ENCODE measurements around the gene DMRT1.

DMRT1 gene

DNA sequence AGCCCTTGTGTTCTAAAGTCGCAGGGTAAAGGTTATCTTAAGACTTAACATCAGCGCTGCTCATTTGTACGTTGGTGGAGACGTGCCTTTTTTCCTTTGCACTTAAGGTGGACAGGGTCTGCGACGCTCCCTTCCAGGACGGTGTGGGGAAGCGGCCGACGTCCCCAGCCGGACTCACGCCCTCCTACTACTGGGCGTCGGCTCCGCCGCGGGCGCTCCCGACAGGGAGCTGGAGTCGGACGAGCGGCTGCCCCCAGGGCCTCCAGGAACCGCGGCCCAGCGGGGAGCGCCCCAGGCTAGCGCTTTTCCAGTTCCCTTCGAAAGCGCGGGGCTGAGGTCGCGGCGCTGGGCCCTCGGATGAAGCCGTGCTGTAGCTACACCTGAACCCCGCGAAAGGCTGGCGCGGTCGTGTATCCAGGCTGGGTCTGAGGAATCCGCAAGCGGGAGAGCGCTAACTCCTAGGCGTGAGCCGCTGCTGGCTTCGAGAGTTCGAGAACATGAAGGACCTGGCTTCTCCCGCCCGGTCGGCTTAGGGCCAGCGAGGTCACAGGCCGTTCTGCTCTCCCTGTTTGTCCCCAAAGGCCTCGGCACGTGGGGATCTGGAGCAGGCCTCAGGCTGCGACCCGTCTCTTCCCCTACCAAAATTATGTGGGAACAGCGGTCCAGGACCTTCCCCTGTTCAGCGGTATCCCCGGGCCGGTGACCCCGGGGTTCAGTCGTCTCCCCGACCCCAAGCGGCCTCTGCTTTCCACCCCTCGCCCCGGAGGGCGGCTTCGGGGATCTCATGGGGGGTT is 131.2 kb downstream of the DMRT1 start:
- DNase-seq (ENCODE audit: low spot score), result no peak

DNA sequence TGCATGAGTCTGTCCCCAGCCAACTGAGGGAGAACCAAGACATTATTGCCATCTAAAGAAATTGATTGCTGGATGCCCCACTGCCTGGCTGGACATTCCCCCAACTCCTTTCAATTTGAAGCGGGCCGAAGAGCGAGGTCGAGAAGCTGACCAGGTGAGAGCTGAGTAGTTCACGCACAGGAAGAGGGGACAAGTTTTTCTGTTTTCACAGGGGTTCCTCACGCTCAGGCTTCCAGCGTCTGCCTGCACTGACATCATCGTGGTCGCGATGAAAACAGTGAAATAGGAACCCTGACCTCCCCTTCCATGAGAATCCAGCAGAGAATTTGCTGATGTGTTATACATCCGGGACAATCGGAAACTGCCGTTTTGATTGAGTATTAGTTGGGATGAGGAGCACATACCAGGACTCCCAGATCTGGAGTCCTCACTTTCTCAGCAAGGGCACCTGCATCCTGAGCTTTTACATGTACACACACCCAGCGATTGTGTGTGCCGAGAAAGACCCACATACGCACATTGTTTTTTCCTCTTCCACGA is 131.9 kb downstream of the DMRT1 start:
- DNase-seq (ENCODE audit: low spot score), result no peak

DNA sequence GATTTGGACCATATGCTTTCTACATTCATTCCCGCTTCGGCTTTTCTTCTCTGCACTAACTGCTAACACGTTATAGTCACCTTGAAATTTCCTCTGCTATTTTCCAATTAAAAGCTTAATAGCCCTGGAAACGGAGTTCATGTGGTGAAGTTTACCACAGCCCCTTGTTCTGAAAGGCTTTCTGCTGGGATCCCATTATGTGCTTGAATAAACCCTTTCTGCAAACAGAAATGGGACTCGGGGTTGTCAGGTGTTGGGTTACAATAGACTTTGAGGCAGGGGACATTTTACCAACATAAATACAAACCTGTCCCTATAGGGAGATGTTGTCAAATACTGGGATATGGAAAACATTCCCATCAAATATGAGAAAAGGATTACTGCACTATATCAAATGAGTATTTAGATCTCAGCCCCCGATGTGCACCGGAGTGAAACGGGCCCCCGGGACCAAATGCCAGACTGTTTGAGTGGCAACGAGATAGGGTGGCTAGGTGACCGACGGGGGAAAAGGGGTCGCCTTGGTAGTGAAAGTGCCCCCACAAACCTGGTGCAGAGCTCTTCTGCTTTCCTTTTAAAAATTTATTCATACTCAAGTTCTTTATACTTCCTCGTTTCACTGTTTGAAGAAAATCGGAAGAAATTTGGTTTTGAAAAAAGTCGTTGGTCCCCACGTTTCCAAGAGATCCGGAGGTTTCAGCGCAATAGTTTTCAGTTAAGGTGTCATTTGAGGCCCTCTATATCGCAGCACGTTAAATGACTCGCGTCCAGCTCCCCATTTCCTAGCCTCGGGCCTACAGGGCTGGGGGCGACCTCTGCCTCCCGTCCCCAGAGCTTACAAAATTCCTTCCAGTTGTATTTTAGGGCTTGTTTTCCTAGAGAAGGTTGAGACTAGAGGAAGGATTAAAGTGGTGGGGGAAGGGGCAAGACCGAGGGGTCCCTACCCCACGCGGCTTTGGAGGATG is 132.8 kb downstream of the DMRT1 start:
- no peak for DNase-seq (ENCODE audit: low spot score)

DNA sequence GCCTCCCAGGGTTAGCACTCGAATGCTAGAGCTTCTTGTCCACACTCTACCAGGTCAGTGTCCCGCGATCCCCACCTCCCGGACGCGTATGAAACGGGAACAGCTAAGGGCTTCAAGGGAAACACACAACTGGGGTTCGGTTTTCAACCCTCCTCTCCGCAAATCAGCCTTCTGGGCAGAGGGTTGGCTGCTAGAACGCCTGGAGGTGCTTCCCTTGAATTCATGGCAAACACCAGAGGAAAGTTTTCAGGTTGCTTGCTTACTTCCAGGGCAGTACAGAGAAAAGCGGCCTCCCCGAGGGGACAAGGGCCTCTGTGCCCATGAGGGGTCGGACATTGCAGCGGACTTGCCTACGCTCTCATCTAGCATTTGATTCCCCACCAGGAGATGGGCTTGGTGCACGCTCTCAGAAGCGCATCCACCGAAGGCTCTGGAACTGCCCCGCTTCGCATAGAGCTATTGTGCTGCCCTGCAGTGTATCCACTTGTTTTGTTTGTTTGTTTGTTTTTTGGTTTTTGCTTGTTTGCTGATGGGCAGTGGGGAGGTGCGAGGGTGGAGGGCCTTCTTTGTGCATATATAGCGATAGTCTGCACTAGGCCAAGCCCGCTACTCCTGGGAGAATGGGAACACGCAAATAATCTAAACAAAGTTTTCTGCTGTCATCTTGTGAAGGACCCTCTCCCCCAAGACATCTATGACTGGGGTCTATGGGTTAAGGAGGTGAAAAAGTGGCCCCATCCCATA is 133.7 kb downstream of the DMRT1 start:
- no peak for DNase-seq (ENCODE audit: low spot score)

DNA sequence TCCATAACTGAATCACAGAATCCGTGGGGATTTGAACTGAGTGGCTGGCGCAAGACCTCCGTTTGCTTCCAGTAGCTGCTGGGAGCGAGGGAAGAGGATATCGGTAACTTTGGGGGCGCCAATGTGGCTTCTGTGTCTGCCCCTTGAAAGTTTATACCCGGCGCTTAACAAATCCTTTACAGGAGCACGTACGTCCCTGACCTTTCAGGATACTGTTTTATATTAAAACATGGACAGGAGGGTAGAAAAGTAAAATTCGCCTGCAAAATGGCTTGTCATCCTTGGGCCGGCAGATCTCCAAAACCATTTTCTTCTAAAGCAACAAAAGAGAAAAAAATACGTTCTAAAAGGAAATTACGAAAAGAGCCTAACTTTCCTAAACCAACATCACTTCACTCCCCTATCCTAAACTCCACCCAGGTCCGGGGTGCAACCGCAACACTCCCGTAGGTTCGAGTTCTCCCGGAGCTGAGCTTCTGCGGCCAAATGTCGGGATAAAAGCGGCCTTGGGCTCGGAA is 134.3 kb downstream of the DMRT1 start:
- DNase-seq (ENCODE audit: low spot score), result no peak

DNA sequence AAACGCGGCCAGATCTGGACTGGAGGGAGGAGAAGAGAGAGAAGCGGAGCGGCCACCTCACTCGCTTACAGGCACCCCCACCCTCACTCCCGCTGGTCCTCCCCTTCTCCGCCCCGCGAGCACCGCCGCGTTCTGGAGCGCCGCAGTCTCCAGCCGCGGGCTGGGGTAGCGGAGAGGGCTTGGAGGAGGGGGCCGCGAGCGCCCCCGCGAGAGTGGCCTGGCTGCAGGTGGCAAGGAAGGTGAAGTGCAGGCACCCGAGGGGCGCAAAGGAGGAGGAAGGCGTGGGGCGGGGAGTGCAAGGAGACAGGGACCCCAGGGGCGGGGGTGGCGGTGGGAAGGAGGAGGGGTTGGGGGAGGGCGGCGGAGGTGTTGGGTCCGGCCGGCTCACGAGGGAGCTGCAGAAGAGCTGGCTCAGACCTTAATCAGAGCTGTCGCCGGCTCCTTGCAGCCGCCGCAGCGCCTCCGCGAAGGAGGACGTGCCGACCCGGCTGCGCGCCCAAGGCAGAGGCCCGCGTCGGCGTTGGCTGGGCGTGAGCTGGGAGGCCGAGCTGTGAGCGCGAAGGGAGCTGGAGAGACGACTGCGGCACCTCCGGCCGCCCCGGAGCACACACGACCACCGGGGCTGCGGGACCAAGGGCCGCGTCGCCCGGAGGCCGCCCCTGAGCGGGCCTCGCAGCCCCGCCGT is 134.9 kb downstream of the DMRT1 start, which contains the start of gene DMRT3:
Gene DMRT3, plus strand, starts transcription at position 398 of the 685 bp plus-strand sequence. CDS start 347 bp downstream, outside the sequence.
- no peak for DNase-seq (ENCODE audit: low spot score)

DNA sequence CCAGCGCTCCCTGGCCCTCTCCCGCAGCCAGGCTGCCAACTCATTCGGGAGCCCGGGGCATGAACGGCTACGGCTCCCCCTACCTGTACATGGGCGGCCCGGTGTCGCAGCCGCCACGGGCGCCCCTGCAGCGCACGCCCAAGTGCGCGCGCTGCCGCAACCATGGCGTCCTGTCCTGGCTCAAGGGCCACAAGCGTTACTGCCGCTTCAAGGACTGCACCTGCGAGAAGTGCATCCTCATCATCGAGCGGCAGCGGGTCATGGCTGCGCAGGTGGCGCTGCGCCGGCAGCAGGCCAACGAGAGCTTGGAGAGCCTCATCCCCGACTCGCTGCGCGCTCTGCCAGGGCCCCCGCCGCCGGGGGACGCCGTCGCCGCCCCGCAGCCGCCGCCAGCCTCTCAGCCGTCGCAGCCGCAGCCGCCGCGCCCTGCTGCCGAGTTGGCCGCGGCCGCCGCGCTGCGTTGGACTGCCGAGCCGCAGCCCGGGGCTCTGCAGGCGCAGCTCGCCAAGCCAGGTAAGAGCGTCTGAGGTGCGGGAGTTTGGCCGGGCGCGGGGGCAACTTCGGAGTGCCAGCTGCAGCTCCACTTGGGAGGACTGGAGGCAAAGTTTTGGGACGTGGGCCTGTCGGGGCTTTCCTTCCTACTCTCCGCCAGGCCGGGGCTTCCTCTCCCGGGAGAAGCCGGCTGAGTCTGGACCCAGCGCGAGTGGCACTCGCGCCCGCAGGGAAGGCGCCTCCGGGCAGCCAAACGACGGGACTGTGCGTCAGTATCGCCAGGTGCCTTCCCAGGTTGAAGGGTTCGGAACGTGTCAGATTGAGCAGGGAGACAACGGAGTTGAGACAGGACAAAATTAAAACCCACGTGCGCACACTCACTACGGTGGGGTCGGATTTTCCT is 135.7 kb downstream of the DMRT1 start:
- DNase-seq (ENCODE audit: low spot score), result no peak

DNA sequence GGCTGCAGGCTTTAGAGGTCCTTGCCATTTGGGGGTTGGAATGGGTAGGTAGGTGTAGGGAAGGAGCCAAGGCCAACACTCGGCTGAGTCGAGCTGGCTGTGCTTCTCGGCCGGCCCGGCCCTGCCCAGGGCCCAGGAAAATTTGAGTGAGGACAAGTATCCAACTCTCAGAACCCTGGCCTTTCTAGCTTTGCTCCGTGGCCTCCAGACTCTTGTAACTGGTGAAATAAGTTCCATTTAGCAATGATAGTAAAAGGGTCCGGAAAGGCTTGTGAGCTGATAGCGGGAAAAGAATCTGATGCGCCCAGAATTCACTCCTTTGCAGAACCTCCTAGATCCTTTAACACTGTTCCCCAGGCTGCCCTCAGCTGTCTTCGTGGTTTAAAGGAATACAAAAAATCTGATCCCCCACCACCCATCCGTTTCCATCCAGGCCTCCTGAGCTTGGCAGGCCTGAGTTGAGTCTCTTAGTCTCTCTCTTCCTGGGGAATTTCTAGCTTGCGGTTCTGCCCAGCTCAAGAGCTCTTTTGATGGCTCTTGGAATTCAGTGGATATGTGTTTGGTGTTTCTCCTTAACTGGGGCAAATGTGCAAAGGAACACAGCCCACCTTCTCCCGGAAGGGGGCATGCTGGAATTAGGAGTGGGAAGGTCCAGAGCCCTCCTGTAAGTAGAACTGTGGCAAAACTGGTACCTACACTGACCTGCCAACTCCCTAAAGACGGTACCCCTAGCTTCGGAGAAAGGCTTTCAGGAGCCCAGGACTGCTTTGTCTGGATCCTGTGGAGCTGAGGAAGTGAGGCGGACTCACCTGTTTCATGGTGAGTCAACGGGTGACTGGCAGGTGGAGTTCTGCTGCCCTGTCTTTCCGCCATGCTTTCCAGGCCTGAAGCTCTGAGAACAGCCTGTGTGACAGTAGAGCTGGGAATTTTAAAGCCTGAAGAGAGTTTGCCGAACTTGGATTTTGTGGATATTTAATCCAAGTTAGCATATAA is 136.6 kb downstream of the DMRT1 start:
- DNase-seq (ENCODE audit: low spot score), result no peak

DNA sequence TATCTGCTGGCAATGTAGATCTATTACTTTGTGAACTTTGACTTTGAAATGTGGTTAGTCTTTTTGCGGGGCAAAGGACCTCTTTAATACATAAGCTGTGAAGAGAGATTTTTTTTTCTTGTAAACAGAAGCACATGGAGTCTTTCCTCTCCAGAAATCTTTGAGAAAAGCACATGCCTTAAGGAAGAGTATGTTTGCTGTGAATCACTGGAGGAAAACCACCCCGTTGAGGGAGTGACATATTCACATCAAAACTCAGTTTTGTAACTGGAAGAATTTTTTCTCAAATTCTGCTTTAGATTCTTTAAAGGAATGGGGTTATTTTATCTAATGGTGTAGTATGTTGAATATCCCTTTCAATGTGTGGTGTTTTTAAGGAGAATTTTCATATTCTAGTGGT is 138.5 kb downstream of the DMRT1 start:
- no peak for DNase-seq (ENCODE audit: low spot score)

DNA sequence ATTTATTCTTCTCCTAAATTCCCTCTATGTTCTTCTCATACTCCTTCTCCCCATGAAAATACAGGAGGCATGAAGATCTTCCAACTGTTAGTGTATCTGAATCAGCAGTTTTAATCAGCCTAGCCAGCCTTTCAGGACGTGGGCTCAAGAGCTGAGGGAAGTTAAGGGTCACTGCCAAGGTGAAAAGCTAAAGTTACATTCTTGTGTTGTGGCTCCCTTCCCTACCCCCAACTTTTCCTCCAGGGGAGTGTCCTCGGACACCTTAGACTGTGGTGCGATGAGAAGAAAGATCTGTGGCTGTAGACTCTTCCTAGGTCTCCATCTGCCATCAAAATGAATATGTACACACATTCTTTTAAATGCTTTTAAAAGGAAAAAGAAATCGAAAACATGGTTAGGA is 139.1 kb downstream of the DMRT1 start:
- DNase-seq (ENCODE audit: low spot score), result no peak

DNA sequence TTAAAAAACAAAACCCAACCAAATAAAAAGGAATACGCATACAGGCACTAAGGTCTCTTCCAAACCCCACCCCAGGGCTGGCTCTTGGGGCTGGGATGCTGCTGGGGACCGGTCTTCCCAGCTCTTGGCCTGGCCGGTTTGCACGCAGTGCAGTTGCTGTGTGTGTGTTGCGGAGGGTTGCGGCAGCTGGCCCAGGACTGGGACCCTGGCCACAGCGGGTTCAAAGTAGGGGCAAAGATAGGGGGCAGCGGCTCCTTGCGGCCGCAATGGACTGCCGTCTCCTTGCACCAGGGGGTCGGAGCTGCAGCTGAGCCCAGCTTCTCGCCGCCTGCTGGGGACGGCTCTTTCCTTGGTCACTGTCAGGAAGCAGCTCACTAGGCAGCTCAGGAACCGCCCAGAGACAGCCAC is 140.0 kb downstream of the DMRT1 start:
- DNase-seq (ENCODE audit: low spot score), result no peak

DNA sequence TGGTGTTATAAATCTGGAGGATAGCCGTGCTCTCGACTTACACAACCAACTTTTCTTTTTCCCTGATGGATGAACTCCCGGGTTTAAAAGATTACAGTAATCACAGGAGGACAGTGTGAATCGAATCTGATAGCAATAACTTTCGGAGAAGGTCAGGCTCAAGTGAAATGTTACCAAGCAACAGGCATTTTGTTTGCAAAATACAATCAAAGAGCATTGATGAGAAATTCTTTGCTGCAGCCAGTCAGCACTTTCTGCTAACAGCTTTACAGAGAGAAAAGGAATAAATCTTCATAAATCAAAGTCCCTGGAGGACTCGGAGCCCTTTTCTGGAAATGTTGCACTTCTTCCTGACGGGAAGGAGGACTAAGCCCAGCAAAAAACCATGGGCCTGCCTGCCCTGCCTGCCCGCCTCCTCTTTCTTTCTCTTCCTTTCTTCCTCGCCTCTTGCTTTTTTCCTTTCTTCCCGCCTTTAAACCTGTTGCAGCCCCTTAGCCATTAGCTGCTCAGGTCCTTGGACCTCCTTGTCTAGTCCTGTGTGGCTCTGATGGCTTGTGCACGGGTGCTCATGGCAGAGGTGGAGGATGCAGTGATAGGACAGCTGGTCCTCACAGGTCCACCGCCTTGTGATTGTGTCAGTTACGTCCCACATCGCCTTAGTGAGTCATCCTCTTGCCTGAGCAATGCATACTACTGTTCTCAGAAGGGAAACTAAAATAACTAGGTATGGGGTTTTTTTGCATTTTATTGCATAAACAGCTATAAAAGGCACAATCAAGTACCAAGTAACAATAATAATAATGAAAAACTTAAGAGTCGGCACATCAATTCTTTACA is 141.1 kb downstream of the DMRT1 start:
- no peak for DNase-seq (ENCODE audit: low spot score)

DNA sequence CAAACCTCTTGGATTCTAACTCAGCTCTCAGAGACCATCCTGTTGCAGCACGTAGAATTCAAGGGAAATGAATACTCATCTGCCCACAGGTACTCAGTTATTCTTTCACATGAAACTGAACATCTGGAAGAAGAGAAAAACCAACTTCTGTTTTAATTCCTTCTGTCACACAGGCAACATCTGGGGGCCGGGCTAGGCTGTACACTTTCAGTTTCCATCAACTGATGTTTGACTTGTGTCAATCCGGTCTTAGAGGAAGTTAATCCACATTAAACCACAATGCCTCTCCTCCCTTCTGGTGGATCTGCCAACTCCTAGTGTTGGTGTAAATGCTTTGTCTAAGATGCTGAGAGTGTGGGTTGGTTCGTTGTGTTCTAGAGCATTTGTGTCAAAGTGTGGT is 152.5 kb downstream of the DMRT1 start:
- peak; percentile 62 for DNase-seq (ENCODE audit: low spot score)

DNA sequence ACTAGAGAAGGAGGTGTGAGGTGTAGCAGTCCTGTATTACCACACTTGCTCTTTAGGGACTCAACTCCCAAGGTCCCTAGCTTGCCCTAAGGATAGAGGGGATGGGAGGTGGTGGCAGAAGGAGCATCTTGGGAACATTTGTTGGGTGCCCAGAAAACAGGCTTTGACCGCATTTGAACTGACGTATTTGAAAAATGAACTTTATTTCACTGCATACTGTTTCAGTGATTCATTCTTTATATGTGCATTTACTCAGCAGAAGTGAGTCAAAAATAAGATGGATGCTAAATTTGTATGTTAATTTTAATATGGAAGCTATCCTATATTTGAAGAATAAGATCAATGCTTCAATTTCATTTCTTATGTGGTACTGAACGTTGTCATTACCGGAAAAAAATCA is 153.7 kb downstream of the DMRT1 start:
- no peak for DNase-seq (ENCODE audit: low spot score)

DNA sequence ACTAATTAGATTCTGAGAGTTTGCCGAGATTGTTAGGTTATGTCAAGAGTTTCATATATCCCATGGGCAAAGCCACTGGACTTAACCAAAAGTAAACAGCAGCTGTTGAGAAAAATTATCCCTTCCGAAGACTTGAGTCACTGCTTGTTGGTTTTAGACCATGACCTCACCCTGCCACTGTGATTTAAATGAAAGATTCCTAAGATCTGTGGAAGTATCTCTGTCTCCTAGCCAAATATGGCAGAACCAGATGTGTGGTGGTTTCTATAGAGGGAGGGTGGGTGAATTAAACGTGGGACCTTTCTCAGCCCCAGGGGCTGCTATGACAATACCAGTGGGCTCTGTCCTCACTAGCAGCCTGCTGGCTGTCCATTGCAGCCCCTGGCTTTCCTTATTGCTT is 154.3 kb downstream of the DMRT1 start:
- no peak for DNase-seq (ENCODE audit: low spot score)

DNA sequence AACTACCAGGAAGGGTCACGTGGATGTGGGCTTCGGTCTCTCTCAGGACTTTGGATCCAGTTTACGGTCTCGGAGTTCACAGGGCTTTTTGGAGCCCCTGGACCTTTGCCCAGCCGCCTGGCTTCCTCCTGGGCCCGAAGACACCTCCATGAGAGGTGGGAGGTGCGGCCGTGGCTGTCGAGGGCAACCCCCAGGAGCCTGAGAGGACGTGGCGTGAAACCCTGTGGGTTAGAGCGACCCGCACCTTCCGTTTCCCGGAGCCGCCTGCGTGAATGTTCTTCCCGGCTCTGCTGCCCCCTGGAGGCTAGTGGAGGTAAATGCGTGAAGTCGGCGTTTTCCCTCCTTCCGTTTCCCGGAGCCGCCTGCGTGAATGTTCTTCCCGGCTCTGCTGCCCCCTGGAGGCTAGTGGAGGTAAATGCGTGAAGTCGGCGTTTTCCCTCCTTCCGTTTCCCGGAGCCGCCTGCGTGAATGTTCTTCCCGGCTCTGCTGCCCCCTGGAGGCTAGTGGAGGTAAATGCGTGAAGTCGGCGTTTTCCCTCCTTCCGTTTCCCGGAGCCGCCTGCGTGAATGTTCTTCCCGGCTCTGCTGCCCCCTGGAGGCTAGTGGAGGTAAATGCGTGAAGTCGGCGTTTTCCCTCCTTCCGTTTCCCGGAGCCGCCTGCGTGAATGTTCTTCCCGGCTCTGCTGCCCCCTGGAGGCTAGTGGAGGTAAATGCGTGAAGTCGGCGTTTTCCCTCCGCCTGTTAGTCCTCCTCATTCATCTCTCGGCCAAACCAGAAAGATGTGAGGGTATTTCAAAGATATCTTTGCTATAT is 157.0 kb downstream of the DMRT1 start:
- DNase-seq (ENCODE audit: low spot score), result peak; percentile 49

DNA sequence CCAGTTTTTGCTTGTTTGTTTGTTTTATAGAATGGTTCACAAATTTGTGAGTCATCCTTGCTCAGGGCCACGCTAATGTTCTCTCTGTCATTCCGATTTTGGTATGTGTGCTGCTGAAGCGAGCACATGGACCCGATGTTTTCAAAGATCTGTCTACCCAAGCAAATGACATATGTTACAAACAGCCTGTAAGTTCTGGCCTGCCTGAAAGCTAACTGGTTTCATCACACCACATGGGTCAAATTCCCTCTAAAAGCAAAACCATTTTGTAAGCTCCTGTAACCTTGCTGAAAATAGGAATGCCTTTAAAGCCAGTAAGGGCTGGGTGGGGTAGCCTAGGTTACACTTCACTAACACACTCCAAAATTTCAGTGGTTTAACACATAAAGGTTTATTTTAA is 160.3 kb downstream of the DMRT1 start:
- DNase-seq (ENCODE audit: low spot score), result no peak

All from NAMALWA (cell line).